HepG2 (cell line): ENCODE data around the gene SEC11A. TPM values are rescaled to one million over a fixed set of nuclear protein-coding genes. Genes with fewer than 3 reads are reported as not detected.

Source experiments
- ATAC-seq: fragments of 200-7000 bp; cut with Tn5 transposase; 3 replicates; pipeline ENCODE4 v1.9.1; 2020; ENCODE audit warnings: mild to moderate bottlenecking, moderate library complexity
- BruUV-seq: library from RNA; stranded (reverse); fragments of 400-500 nt; replicated peaks from 2 replicates; lab custom pipeline; 2021; lab: Mats Ljungman, UMichigan
- CTCF ChIA-PET: fragments of 300-600 bp; formaldehyde crosslinking; extraction: SDS; loops from one replicate; lab custom pipeline; 2021; ENCODE audit warnings: low total read pairs, inconsistent platforms, low intra/inter-chr PET ratio; lab: Yijun Ruan, JAX
- POLR2A ChIA-PET: fragments of 350-600 bp; sonication (Branson Sonifier 250); formaldehyde crosslinking; loops from one replicate; lab custom pipeline; 2020; ENCODE audit warnings: antibody characterized with exemption, inconsistent platforms; lab: Yijun Ruan, JAX
- DNase-seq: peaks from one replicate; pipeline ENCODE4 v3.0.0-alpha.2; 2015; ENCODE audit warnings: low spot score
- FAIRE-seq: peaks from 3 replicates; lab custom pipeline; 2011; peaks lifted over from hg19 to GRCh38; lab: Jason Lieb, UNC
- H2AFZ ChIP-seq: one replicate; pipeline ENCODE4 v1.6.1; 2011; ENCODE audit warnings: low read length, inconsistent platforms
- H3K27ac ChIP-seq: fragments of 300-600 bp; 3 replicates; pipeline ENCODE4 v1.8.0; 2011; ENCODE audit warnings: mixed run types, mild to moderate bottlenecking, mixed read lengths, low read length, inconsistent platforms; ENCODE audit not compliant: insufficient read depth; ENCODE audit errors: extremely low read length
- H3K27me3 ChIP-seq, 2 experiments: fragments of 200-600 bp in 1 of 2; 2 replicates in 1 of 2; 3 replicates in 1 of 2; pipeline versions ENCODE4 v1.6.0 to v1.8.0; 2011; ENCODE audit warnings: low read length in 2 of 2, mild to moderate bottlenecking in 2 of 2, moderate library complexity in 2 of 2, inconsistent platforms in 1 of 2; ENCODE audit not compliant: insufficient read depth in 2 of 2, control insufficient read depth in 1 of 2
- H3K36me3 ChIP-seq, 2 experiments: fragments of 200-600 bp in 1 of 2; replicated peaks in 1 of 2; 2 replicates in 1 of 2; 3 replicates in 1 of 2; pipeline versions ENCODE4 v1.5.1 to v1.8.0; 2011; ENCODE audit warnings: low read length in 2 of 2, inconsistent platforms in 1 of 2; ENCODE audit not compliant: insufficient read depth in 2 of 2, control insufficient read depth in 1 of 2
- H3K4me1 ChIP-seq: 2 replicates; pipeline ENCODE4 v1.5.1; 2012; ENCODE audit warnings: low read length, inconsistent platforms; ENCODE audit not compliant: insufficient read depth
- H3K4me2 ChIP-seq: 2 replicates; pipeline ENCODE4 v1.6.0; 2011; ENCODE audit warnings: low read depth, low read length, inconsistent platforms
- H3K4me3 ChIP-seq, 3 experiments: fragments of 200-600 bp in 1 of 3; sonication (generic), shearing (Covaris generic) in 1 of 3; replicated peaks in 1 of 3; 2 replicates each; pipeline ENCODE4 v1.5.1; 2011 to 2016; ENCODE audit warnings: low read length in 3 of 3, inconsistent platforms in 2 of 3, low read depth in 2 of 3, mild to moderate bottlenecking in 2 of 3, control low read depth in 1 of 3, mixed read lengths in 1 of 3; ENCODE audit not compliant: insufficient read depth in 1 of 3
- H3K79me2 ChIP-seq: one replicate; pipeline ENCODE4 v1.6.1; 2011; ENCODE audit warnings: low read length, inconsistent platforms; ENCODE audit not compliant: insufficient read depth
- H3K9ac ChIP-seq: 2 replicates; pipeline ENCODE4 v1.6.0; 2011; ENCODE audit warnings: mild to moderate bottlenecking, low read depth, low read length, inconsistent platforms; ENCODE audit not compliant: insufficient read depth
- H3K9me3 ChIP-seq: 2 replicates; pipeline ENCODE4 v1.5.1; 2012; ENCODE audit warnings: mild to moderate bottlenecking, low read length
- H4K20me1 ChIP-seq: 2 replicates; pipeline ENCODE4 v1.6.0; 2011; ENCODE audit warnings: inconsistent platforms, mild to moderate bottlenecking, low read length, moderate library complexity; ENCODE audit not compliant: insufficient read depth
- HNRNPUL1 ChIP-seq: fragments of 200-400 bp; formaldehyde crosslinking; IDR thresholded peaks from 2 replicates; pipeline ENCODE4 v1.6.1; 2017; ENCODE audit warnings: low read depth, mild to moderate bottlenecking, low read length, moderate library complexity
- ZMYM2 ChIP-seq: sonication (generic); formaldehyde crosslinking; IDR thresholded peaks from 2 replicates; pipeline ENCODE4 v1.8.0; 2022; ENCODE audit warnings: mild to moderate bottlenecking, missing genetic modification reagents
- ZNF121 ChIP-seq: sonication (generic); formaldehyde crosslinking; IDR thresholded peaks from 2 replicates; pipeline ENCODE4 v1.5.0; 2020; ENCODE audit warnings: mild to moderate bottlenecking, missing genetic modification reagents
- WGBS: methylation state at CpG from one replicate; pipeline ENCODE4 v1.1.6; 2017; ENCODE audit warnings: low lambda C conversion rate; 5-methylcytosine and 5-hydroxymethylcytosine counted together
- in situ Hi-C: cut with HindIII; loops from 2 replicates; pipeline ENCODE4 v1.10.0; 2017; ENCODE audit warnings: low pct_unique_long_range_greater_than_20kb; ENCODE audit not compliant: extremely low pct_ligation_motif_present
- intact Hi-C: fragments of 100-400 bp; cut with micrococcal nuclease; formaldehyde crosslinking; loops from one replicate; pipeline ENCODE4 v1.10.0; 2022; ENCODE audit not compliant: unreplicated experiment
- polyA plus RNA-seq, 8 experiments: library from polyadenylated mRNA; depleted of rRNA in 3 of 8; stranded (reverse) in 7 of 8; unstranded in 1 of 8; fragments of >200 nt; fragmentation: Illumina TruSeq in 4 of 8; extraction: Trizol in 4 of 8; gene quantifications; 2 replicates each; pipeline versions ENCODE4 v1.2.1 to v1.2.3, GENCODE V29; 2011 to 2016; ENCODE audit warnings: low read depth in 4 of 8, missing spikeins in 1 of 8, mixed read lengths in 1 of 8; ENCODE audit not compliant: insufficient read depth in 1 of 8
- total RNA-seq, 5 experiments: library from RNA; depleted of rRNA; stranded (reverse); fragments of >200 nt; fragmentation: Illumina TruSeq; extraction: Trizol; gene quantifications; 2 replicates each; pipeline ENCODE4 v1.2.3, GENCODE V29; 2016; ENCODE audit warnings: low read depth in 1 of 5

SEC11A gene
- total and polyA plus RNA-seq, 2 of the 13 experiments (the other 11 are each of a cell fraction or from before 2014, with no cell fraction given): 141 to 230 TPM

DNA sequence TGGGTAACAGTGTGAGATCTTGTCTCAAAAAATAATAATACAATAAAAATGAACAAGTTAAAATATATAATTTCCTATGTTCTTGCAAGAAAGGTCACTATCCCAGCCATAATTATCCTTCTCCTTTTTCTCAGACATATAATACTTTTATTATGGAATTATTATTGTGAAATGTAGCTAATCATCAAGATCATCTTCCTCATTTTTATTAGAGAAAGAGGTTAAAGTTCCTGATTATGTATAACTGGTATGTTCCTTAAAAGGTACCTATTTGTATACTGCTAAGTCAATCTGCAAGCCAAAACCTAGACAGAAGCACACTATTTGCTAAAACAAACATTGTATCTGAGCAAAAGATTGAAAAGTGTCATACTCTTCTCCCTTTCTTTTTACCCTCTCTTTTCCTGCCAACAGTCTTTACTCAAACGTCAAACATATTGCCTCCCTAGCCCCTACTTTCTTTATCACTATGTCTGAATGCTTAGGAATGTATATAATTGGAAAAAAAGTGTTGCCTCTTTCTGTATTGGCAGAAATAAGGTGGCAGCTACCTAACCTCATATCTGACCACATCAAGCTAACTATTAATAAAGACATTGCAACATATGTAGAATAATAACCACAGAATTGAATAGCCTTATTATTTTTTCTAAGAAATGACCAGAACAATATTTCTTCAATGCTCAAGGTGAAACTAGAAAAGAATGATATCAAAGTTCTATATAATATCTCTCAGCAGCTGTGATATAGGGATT lies 18.5 kb downstream of the SEC11A start:
- 13% methylated on average over 1 of the region's 1 CpG for WGBS
- Histone ChIP-seq H3K9me3 (no peaks in the 10 kb centered on the region), H3K4me2 (no peak overlapping the region), H4K20me1 (0 out of 2 replicates have a peak, but pooled peaks cover 5% of the 10 kb centered on the region), H3K9ac (no peak overlapping the region), H3K27me3 (no peaks in the 10 kb centered on the region), H3K4me1 (peaks cover 14% of the 10 kb centered on the region), H3K79me2 (peaks cover 85% of the 10 kb centered on the region), H2AFZ (no peak overlapping the region), H3K27ac (peak overlapping the region; percentile 13), H3K36me3 (no peaks in the 10 kb centered on the region; a peak in 1 of 5 replicates)
- DNase-seq (no peak), ATAC-seq (no peak)
- CTCF ChIA-PET: no interaction called here
- intact Hi-C loops: loop anchor here (10.0 kb wide), 1 partner anchor 47 kb away; the partner anchor contains the start of gene ZNF592
- POLR2A ChIA-PET: interaction anchor here (1.5 kb wide), 1 partner anchor 19 kb away, joined by 4 read pairs; the partner anchor contains the start of gene SEC11A
- no TSS peak for BruUV-seq
- TF ChIP-seq ZMYM2 (CRISPR knock-in tag): no peak
- TF ChIP-seq, all 625 proteins: peak for 0
- in situ Hi-C loops: no loop called here
- H3K4me3 ChIP-seq: no peak overlapping the region
- no peak for FAIRE-seq

DNA sequence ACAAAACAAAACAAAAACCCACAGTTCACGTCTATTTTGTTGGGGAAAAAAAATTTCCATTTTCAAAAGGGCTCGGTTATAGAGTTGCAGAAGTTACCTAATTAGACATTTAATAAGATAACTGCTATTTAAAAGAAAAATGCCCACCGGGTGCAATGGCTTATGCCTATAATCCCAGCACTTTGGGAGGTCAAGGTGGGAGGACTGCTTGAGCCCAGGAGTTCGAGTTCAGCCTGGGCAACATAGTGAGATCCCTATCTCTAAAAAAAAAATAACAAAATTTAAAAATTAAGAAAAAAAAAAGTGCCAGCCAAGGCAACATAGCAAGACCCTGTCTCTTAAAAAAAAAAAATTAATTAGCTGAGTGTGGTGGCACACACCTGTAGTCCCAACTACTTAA lies 19.2 kb downstream of the SEC11A start:
- FAIRE-seq (no peak), DNase-seq (no peak), ATAC-seq (no peak)
- intact Hi-C loops (loop anchor here (10.0 kb wide), 1 partner anchor 48 kb away; the partner anchor contains the start of gene ZNF592), in situ Hi-C loops (no loop called here)
- 94% methylated on average over 4 of the region's 4 CpGs for WGBS
- Histone ChIP-seq H3K79me2 (peaks cover 86% of the 10 kb centered on the region), H4K20me1 (0 out of 2 replicates have a peak, but pooled peaks cover 5% of the 10 kb centered on the region), H3K4me3 (no peak overlapping the region), H3K36me3 (no peaks in the 10 kb centered on the region; a peak in 1 of 5 replicates), H2AFZ (no peak overlapping the region), H3K9me3 (no peaks in the 10 kb centered on the region), H3K4me2 (no peak overlapping the region), H3K9ac (no peak overlapping the region), H3K27me3 (no peaks in the 10 kb centered on the region), H3K27ac (no peak overlapping the region), H3K4me1 (peaks cover 14% of the 10 kb centered on the region)
- CTCF ChIA-PET: no interaction called here
- TF ChIP-seq HNRNPUL1 (no peak), ZNF121 (CRISPR knock-in tag) (peak; percentile 62)
- POLR2A ChIA-PET: no interaction called here
- BruUV-seq: no TSS peak
